ENCODE measurements around the gene TBX6.

DNA sequence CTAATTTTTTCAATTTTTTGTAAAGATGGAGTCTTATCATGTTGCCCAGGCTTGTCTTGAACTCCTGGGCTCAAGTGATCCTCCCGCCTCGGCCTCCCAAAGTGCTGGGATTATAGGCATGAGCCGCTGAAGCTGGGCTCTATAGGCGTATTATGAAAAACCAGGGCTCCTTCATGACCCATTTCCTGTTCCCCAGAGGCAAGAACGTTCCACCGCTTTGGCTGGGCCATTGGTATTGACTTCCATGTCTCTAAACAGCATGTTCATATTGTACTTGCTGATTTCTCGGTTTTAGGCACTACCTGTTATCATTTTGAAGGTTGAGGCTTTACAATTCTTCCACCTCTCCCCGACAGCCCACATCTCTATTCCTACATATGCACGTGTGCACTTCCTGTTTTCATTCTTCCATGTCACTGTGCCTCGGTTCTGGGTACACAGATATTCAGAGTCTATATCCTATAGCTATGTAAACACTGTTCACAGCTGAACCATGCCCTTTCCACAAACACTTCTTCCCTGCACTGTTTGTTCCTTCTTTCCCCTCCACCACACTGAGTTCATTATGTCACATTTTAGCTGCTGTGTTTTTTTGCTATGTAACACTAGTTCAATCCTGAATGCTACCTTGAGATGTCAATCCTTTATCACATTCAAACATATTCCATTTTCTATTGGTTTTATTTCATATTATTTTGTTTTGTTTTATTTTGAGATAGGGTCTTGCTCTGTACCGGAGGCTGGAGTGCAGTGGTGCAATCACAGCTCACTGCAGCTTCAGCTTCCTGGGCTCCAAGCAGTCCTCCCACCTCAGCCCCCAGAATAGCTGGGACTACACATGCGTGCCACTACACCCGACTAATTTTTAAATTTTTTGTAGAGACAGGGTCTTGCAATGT, 48.1 kb upstream of the TBX6 start:
- TF ChIP-seq, protein P1, sequence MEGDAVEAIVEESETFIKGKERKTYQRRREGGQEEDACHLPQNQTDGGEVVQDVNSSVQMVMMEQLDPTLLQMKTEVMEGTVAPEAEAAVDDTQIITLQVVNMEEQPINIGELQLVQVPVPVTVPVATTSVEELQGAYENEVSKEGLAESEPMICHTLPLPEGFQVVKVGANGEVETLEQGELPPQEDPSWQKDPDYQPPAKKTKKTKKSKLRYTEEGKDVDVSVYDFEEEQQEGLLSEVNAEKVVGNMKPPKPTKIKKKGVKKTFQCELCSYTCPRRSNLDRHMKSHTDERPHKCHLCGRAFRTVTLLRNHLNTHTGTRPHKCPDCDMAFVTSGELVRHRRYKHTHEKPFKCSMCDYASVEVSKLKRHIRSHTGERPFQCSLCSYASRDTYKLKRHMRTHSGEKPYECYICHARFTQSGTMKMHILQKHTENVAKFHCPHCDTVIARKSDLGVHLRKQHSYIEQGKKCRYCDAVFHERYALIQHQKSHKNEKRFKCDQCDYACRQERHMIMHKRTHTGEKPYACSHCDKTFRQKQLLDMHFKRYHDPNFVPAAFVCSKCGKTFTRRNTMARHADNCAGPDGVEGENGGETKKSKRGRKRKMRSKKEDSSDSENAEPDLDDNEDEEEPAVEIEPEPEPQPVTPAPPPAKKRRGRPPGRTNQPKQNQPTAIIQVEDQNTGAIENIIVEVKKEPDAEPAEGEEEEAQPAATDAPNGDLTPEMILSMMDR (conservative IDR thresholded peaks at IDR 0.05; ENCODE audit: low read depth, low read length): no peak
- TF ChIP-seq RAD21 (IDR thresholded peaks at IDR 0.05; ENCODE audit: low read length): no peak
